ENCODE results near the gene FAM78B. TPM values are rescaled to one million over a fixed set of nuclear protein-coding genes. Genes with fewer than 3 reads are reported as not detected.

Gene FAM78B
- total RNA-seq, 1 donor from 2014 or later, result 66.0 TPM

GRCh38 chr1:166197141-166197540 lies 30.3 kb upstream of the FAM78B start:
- Mint-ChIP-seq H3K27ac (ENCODE audit: unreplicated experiment) (no peak overlapping the region), H3K4me1 (ENCODE audit: low read depth, unreplicated experiment) (peaks cover 5% of the 10 kb centered on the region)

DNA sequence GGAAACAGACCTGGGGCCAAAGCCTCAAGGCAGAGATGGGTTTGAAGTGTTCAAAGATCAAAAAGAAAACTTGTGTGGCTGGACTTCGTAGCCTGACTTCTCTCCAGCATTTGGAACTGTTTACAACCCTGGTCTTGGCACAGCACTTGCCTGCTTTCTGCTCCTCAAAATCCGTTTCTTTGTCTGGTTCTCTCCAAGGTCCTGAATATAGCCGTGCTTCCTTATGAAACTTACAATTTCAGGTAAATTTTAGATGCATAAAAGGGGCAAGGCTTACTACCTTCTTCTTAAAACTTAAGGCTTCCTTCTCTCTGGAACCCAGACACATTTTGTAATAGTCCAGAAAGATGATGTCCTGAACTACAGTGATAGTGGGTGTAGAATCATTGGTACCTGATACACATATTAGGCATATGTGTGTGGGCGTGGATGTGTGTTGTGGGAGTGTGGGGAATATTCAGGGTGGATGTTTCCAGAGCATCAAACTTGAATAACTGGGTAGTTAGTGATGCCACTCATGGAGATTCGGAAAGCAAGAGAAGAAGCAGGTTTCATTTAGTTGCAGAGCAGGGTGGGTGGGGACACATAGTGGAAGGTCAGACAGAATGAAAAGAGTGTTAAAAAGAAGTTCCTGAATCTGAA lies 26.4 kb upstream of the FAM78B start:
- H3K27ac Mint-ChIP-seq (ENCODE audit: unreplicated experiment), result no peak overlapping the region
- no peak for DNase-seq

More at GRCh38 chr1:166197141-166197540, 30.3 kb upstream of the FAM78B start:
- no peak overlapping the region for H3K4me3 Mint-ChIP-seq (ENCODE audit: unreplicated experiment)
- no peak for DNase-seq
- TF ChIP-seq, protein P1, sequence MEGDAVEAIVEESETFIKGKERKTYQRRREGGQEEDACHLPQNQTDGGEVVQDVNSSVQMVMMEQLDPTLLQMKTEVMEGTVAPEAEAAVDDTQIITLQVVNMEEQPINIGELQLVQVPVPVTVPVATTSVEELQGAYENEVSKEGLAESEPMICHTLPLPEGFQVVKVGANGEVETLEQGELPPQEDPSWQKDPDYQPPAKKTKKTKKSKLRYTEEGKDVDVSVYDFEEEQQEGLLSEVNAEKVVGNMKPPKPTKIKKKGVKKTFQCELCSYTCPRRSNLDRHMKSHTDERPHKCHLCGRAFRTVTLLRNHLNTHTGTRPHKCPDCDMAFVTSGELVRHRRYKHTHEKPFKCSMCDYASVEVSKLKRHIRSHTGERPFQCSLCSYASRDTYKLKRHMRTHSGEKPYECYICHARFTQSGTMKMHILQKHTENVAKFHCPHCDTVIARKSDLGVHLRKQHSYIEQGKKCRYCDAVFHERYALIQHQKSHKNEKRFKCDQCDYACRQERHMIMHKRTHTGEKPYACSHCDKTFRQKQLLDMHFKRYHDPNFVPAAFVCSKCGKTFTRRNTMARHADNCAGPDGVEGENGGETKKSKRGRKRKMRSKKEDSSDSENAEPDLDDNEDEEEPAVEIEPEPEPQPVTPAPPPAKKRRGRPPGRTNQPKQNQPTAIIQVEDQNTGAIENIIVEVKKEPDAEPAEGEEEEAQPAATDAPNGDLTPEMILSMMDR (IDR thresholded peaks at IDR 0.05; ENCODE audit: partially characterized antibody, unreplicated experiment), result no peak
- H3K27me3 Mint-ChIP-seq (ENCODE audit: unreplicated experiment), result no peaks in the 10 kb centered on the region
- no peaks in the 10 kb centered on the region for H3K9me3 Mint-ChIP-seq (ENCODE audit: unreplicated experiment)
- no peaks in the 10 kb centered on the region for H3K36me3 Mint-ChIP-seq (ENCODE audit: unreplicated experiment)

GRCh38 chr1:166190400-166190799 lies 23.6 kb upstream of the FAM78B start:
- TF ChIP-seq, protein P1 (IDR thresholded peaks at IDR 0.05; ENCODE audit: partially characterized antibody, unreplicated experiment), result no peak
- DNase-seq, result no peak
- Mint-ChIP-seq H3K36me3 (ENCODE audit: unreplicated experiment) (no peaks in the 10 kb centered on the region), H3K27ac (ENCODE audit: unreplicated experiment) (no peak overlapping the region), H3K4me3 (ENCODE audit: unreplicated experiment) (no peak overlapping the region), H3K9me3 (ENCODE audit: unreplicated experiment) (no peaks in the 10 kb centered on the region), H3K4me1 (ENCODE audit: low read depth, unreplicated experiment) (peaks cover 2% of the 10 kb centered on the region), H3K27me3 (ENCODE audit: unreplicated experiment) (no peaks in the 10 kb centered on the region)

More for the DNA sequence above, 26.4 kb upstream of the FAM78B start:
- Mint-ChIP-seq H3K36me3 (ENCODE audit: unreplicated experiment) (no peaks in the 10 kb centered on the region), H3K4me3 (ENCODE audit: unreplicated experiment) (no peak overlapping the region), H3K4me1 (ENCODE audit: low read depth, unreplicated experiment) (peaks cover 5% of the 10 kb centered on the region), H3K9me3 (ENCODE audit: unreplicated experiment) (no peaks in the 10 kb centered on the region), H3K27me3 (ENCODE audit: unreplicated experiment) (no peaks in the 10 kb centered on the region)
- TF ChIP-seq, protein P1 (IDR thresholded peaks at IDR 0.05; ENCODE audit: partially characterized antibody, unreplicated experiment), result no peak

DNA sequence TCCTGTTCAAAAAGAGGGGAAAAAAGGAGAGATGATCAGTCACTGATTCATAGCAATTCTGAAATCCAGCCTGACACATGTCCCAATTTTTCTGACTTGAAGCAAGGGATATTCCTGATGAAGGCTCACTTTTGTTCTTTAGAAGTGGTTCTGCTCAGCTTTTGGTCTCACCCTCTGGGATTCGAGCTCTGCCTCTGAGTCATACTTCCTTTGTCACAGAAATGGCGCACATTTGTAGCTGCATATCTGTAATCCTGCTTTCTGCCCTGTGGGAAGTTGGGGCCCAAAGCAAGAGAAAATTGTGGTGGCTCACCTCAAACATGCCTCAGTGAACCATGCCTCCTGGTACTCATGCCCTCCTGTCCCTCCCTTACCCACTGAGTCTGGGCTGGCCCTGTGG lies 22.3 kb upstream of the FAM78B start:
- DNase-seq, result no peak
- Mint-ChIP-seq H3K36me3 (ENCODE audit: unreplicated experiment) (no peaks in the 10 kb centered on the region), H3K4me1 (ENCODE audit: low read depth, unreplicated experiment) (no peaks in the 10 kb centered on the region), H3K9me3 (ENCODE audit: unreplicated experiment) (no peaks in the 10 kb centered on the region), H3K27me3 (ENCODE audit: unreplicated experiment) (no peaks in the 10 kb centered on the region), H3K4me3 (ENCODE audit: unreplicated experiment) (no peak overlapping the region), H3K27ac (ENCODE audit: unreplicated experiment) (no peak overlapping the region)
- TF ChIP-seq, protein P1 (IDR thresholded peaks at IDR 0.05; ENCODE audit: partially characterized antibody, unreplicated experiment), result no peak

DNA sequence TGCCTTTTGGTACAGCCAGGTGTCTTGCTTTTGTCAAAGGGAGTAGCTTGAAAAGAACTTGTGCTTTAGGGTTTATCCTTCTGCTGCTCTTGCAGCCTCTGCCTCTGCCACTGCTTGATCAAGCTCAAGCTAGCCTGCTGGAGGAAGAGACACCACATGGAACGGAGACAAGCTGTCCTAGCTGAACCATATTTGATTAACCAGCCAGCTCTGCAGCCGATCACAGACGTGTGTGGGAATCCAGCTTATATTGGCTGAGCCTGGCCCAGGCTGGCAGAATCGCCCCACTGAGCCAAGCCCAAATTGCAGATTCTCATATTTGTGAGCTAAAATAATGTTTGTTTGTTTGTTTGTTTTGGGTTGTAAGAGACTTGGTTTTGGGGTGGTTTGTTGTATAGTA lies 18.7 kb upstream of the FAM78B start:
- peaks cover 2% of the 10 kb centered on the region for H3K9me3 Mint-ChIP-seq (ENCODE audit: unreplicated experiment)
- peaks cover 4% of the 10 kb centered on the region for H3K4me1 Mint-ChIP-seq (ENCODE audit: low read depth, unreplicated experiment)
- DNase-seq, result no peak
- H3K27ac Mint-ChIP-seq (ENCODE audit: unreplicated experiment), result no peak overlapping the region
- TF ChIP-seq, protein P1 (IDR thresholded peaks at IDR 0.05; ENCODE audit: partially characterized antibody, unreplicated experiment), result no peak
- H3K4me3 Mint-ChIP-seq (ENCODE audit: unreplicated experiment), result no peak overlapping the region
- no peaks in the 10 kb centered on the region for H3K27me3 Mint-ChIP-seq (ENCODE audit: unreplicated experiment)
- H3K36me3 Mint-ChIP-seq (ENCODE audit: unreplicated experiment), result peaks cover 6% of the 10 kb centered on the region
